Activated CD4-positive, alpha-beta T cell treated with anti-CD3 and anti-CD28 coated beads for 1 hour (primary cell): ENCODE data around the gene CHDH.

ENCODE experiments used
- DNase-seq: peaks from one replicate; pipeline ENCODE4 v3.0.0-alpha.2; 2020

Gene CHDH

GRCh38 chr3:53780806-53781205 is 65.4 kb downstream of the CHDH start:
- DNase-seq: no peak

- DNase-seq: no peak
Observed at GRCh38 chr3:53780171-53780570, 66.0 kb downstream of the CHDH start.

GRCh38 chr3:53778153-53778552 is 68.1 kb downstream of the CHDH start:
- no peak for DNase-seq

GRCh38 chr3:53777468-53777867 is 68.8 kb downstream of the CHDH start:
- no peak for DNase-seq

GRCh38 chr3:53776494-53777101 is 69.6 kb downstream of the CHDH start:
- no peak for DNase-seq

GRCh38 chr3:53775834-53776251 is 70.4 kb downstream of the CHDH start:
- DNase-seq: no peak

- no peak for DNase-seq
Observed at GRCh38 chr3:53775018-53775417, 71.2 kb downstream of the CHDH start.

GRCh38 chr3:53774414-53774813 is 71.8 kb downstream of the CHDH start:
- no peak for DNase-seq

GRCh38 chr3:53773611-53774368 is 72.4 kb downstream of the CHDH start:
- no peak for DNase-seq

- DNase-seq: no peak
Observed at GRCh38 chr3:53773021-53773436, 73.2 kb downstream of the CHDH start.

- no peak for DNase-seq
Observed at GRCh38 chr3:53772562-53772961, 73.7 kb downstream of the CHDH start.

GRCh38 chr3:53768478-53769459 is 77.5 kb downstream of the CHDH start:
- DNase-seq: no peak

- DNase-seq: no peak
Observed at GRCh38 chr3:53766706-53767105, 79.5 kb downstream of the CHDH start.

- DNase-seq: no peak
Observed at GRCh38 chr3:53765753-53766152, 80.5 kb downstream of the CHDH start.

- DNase-seq: no peak
Observed at GRCh38 chr3:53764026-53764775, 82.0 kb downstream of the CHDH start.

GRCh38 chr3:53763353-53763752 is 82.9 kb downstream of the CHDH start:
- no peak for DNase-seq
